GM23338 (cell line): ENCODE data around the gene TIAM1. TPM values are rescaled to one million over a fixed set of nuclear protein-coding genes. Genes with fewer than 3 reads are reported as not detected.

Experiments used
- ATAC-seq: fragments of 200-7000 bp; cut with Tn5 transposase; 3 replicates; pipeline ENCODE4 v1.9.1; 2020
- DNase-seq: peaks from one replicate; pipeline ENCODE4 v3.0.0-alpha.2; 2015; ENCODE audit warnings: low spot score
- H2AFZ ChIP-seq: fragments of 200-600 bp; sonication (generic); 2 replicates; pipeline ENCODE4 v1.8.0; 2016; ENCODE audit warnings: antibody characterized with exemption, mild to moderate bottlenecking, moderate library complexity
- H3F3A ChIP-seq: fragments of 200-600 bp; sonication (generic); replicated peaks from 2 replicates; pipeline ENCODE4 v1.8.0; 2017; ENCODE audit warnings: antibody characterized with exemption, mixed run types, low read depth
- H3K27ac ChIP-seq: fragments of 200-600 bp; sonication (generic); 2 replicates; pipeline ENCODE4 v1.6.1; 2016; ENCODE audit warnings: low read depth
- H3K27me3 ChIP-seq: fragments of 200-600 bp; sonication (generic); 2 replicates; pipeline ENCODE4 v1.8.0; 2016; ENCODE audit warnings: mild to moderate bottlenecking, mixed run types, moderate library complexity; ENCODE audit not compliant: insufficient read depth
- H3K36me3 ChIP-seq: fragments of 200-600 bp; sonication (generic); 2 replicates; pipeline ENCODE4 v1.8.0; 2016; ENCODE audit warnings: mild to moderate bottlenecking; ENCODE audit not compliant: insufficient read depth
- H3K4me1 ChIP-seq: fragments of 200-600 bp; sonication (generic); 2 replicates; pipeline ENCODE4 v1.8.0; 2016; ENCODE audit warnings: mild to moderate bottlenecking, moderate library complexity; ENCODE audit not compliant: insufficient read depth
- H3K4me2 ChIP-seq: fragments of 200-600 bp; sonication (generic); 2 replicates; pipeline ENCODE4 v1.7.1; 2017; ENCODE audit warnings: mixed run types
- H3K4me3 ChIP-seq: fragments of 200-600 bp; sonication (generic); 2 replicates; pipeline ENCODE4 v1.6.1; 2016; ENCODE audit warnings: mixed run types
- H3K79me2 ChIP-seq: fragments of 200-600 bp; sonication (generic); replicated peaks from 2 replicates; pipeline ENCODE4 v1.8.0; 2017; ENCODE audit warnings: mild to moderate bottlenecking; ENCODE audit not compliant: insufficient read depth
- H3K9me2 ChIP-seq: fragments of 200-600 bp; sonication (generic); 2 replicates; pipeline ENCODE4 v1.8.0; 2017; ENCODE audit not compliant: insufficient read depth
- H4K20me1 ChIP-seq: fragments of 200-600 bp; sonication (generic); replicated peaks from 2 replicates; pipeline ENCODE4 v1.8.0; 2017; ENCODE audit warnings: mild to moderate bottlenecking; ENCODE audit not compliant: insufficient read depth
- H3K27ac Mint-ChIP-seq: 2 replicates; pipeline ENCODE4 v1.8.0; 2020; ENCODE audit warnings: inconsistent platforms, mild to moderate bottlenecking, moderate library complexity, mixed read lengths
- H3K27me3 Mint-ChIP-seq: 3 replicates; pipeline ENCODE4 v1.8.0; 2022; ENCODE audit warnings: low read depth, mild to moderate bottlenecking, moderate library complexity, mixed read lengths, inconsistent platforms; ENCODE audit not compliant: insufficient read depth, poor library complexity
- H3K36me3 Mint-ChIP-seq: 3 replicates; pipeline ENCODE4 v1.8.0; 2021; ENCODE audit warnings: low read depth, mild to moderate bottlenecking, inconsistent platforms, moderate library complexity, mixed read lengths
- H3K4me1 Mint-ChIP-seq: 3 replicates; pipeline ENCODE4 v1.8.0; 2020; ENCODE audit warnings: mild to moderate bottlenecking, inconsistent platforms, mixed read lengths
- H3K4me3 Mint-ChIP-seq: 3 replicates; pipeline ENCODE4 v1.8.0; 2021; ENCODE audit warnings: moderate library complexity, mild to moderate bottlenecking, inconsistent platforms, mixed read lengths
- H3K9me3 Mint-ChIP-seq: 3 replicates; pipeline ENCODE4 v1.8.0; 2020; ENCODE audit warnings: moderate library complexity, mild to moderate bottlenecking, inconsistent platforms, mixed read lengths
- CREB1 ChIP-seq: fragments of 250-450 bp; sonication (Bioruptor Pico); IDR thresholded peaks from 2 replicates; pipeline ENCODE4 v1.5.0; 2020; ENCODE audit warnings: low read depth, mild to moderate bottlenecking, moderate library complexity
- EZH2 ChIP-seq: fragments of 200-600 bp; sonication (generic); IDR thresholded peaks from one replicate; pipeline ENCODE4 v1.8.0; 2017; ENCODE audit warnings: antibody characterized with exemption, mild to moderate bottlenecking, low read depth; ENCODE audit not compliant: unreplicated experiment
- EZH2phosphoT487 ChIP-seq: fragments of 200-600 bp; sonication (generic); IDR thresholded peaks from one replicate; pipeline ENCODE4 v1.8.1; 2018; ENCODE audit warnings: antibody characterized with exemption; ENCODE audit not compliant: unreplicated experiment
- NANOG ChIP-seq: IDR thresholded peaks from 2 replicates; pipeline ENCODE4 v1.6.1; 2016; ENCODE audit warnings: antibody characterized with exemption, borderline replicate concordance
- POLR2AphosphoS5 ChIP-seq: IDR thresholded peaks from 2 replicates; pipeline ENCODE4 v1.6.1; 2016; ENCODE audit warnings: antibody characterized with exemption, low read depth
- STAT1 ChIP-seq: IDR thresholded peaks from one replicate; pipeline ENCODE4 v1.6.1; 2016; ENCODE audit warnings: antibody characterized with exemption; ENCODE audit not compliant: unreplicated experiment
- ZNF114 ChIP-seq: fragments of 250-450 bp; sonication (Bioruptor Pico); IDR thresholded peaks from 2 replicates; pipeline ENCODE4 v1.5.0; 2020; ENCODE audit warnings: mild to moderate bottlenecking, moderate library complexity
- ZNF331 ChIP-seq: fragments of 250-450 bp; sonication (Bioruptor Pico); IDR thresholded peaks from 2 replicates; pipeline ENCODE4 v1.5.0; 2020; ENCODE audit warnings: low read depth, mild to moderate bottlenecking, moderate library complexity
- polyA plus RNA-seq: library from polyadenylated mRNA; unstranded; fragments of >200 nt; fragmentation: Nextera tagmentation; extraction: Ambion mirVana; gene quantifications from 2 replicates; pipeline ENCODE4 v1.2.1, GENCODE V29; 2016
- total RNA-seq: library from RNA; depleted of rRNA; stranded (reverse); fragments of >200 nt; shearing (Covaris generic); gene quantifications from 2 replicates; pipeline ENCODE4 v1.2.3, GENCODE V29; 2014
- TF ChIP-seq, protein P1 (sequence below): fragments of 250-450 bp; sonication (Bioruptor Pico); IDR thresholded peaks from 2 replicates; pipeline ENCODE4 v1.5.0; 2020; ENCODE audit warnings: mild to moderate bottlenecking, moderate library complexity
- TF ChIP-seq, protein P2 (sequence below), 2 experiments: fragments of 200-600 bp in 1 of 2; sonication (generic) in 1 of 2; conservative IDR thresholded peaks; 2 replicates each; pipeline versions ENCODE4 v1.5.1 to v1.6.1; 2016 to 2017; ENCODE audit warnings: antibody characterized with exemption in 2 of 2, low read depth in 2 of 2, mild to moderate bottlenecking in 2 of 2, moderate library complexity in 1 of 2

Gene TIAM1
- total and polyA plus RNA-seq, 2 experiments from 2014 or later, result 18.5 to 20.0 TPM

- TF ChIP-seq, protein P1, sequence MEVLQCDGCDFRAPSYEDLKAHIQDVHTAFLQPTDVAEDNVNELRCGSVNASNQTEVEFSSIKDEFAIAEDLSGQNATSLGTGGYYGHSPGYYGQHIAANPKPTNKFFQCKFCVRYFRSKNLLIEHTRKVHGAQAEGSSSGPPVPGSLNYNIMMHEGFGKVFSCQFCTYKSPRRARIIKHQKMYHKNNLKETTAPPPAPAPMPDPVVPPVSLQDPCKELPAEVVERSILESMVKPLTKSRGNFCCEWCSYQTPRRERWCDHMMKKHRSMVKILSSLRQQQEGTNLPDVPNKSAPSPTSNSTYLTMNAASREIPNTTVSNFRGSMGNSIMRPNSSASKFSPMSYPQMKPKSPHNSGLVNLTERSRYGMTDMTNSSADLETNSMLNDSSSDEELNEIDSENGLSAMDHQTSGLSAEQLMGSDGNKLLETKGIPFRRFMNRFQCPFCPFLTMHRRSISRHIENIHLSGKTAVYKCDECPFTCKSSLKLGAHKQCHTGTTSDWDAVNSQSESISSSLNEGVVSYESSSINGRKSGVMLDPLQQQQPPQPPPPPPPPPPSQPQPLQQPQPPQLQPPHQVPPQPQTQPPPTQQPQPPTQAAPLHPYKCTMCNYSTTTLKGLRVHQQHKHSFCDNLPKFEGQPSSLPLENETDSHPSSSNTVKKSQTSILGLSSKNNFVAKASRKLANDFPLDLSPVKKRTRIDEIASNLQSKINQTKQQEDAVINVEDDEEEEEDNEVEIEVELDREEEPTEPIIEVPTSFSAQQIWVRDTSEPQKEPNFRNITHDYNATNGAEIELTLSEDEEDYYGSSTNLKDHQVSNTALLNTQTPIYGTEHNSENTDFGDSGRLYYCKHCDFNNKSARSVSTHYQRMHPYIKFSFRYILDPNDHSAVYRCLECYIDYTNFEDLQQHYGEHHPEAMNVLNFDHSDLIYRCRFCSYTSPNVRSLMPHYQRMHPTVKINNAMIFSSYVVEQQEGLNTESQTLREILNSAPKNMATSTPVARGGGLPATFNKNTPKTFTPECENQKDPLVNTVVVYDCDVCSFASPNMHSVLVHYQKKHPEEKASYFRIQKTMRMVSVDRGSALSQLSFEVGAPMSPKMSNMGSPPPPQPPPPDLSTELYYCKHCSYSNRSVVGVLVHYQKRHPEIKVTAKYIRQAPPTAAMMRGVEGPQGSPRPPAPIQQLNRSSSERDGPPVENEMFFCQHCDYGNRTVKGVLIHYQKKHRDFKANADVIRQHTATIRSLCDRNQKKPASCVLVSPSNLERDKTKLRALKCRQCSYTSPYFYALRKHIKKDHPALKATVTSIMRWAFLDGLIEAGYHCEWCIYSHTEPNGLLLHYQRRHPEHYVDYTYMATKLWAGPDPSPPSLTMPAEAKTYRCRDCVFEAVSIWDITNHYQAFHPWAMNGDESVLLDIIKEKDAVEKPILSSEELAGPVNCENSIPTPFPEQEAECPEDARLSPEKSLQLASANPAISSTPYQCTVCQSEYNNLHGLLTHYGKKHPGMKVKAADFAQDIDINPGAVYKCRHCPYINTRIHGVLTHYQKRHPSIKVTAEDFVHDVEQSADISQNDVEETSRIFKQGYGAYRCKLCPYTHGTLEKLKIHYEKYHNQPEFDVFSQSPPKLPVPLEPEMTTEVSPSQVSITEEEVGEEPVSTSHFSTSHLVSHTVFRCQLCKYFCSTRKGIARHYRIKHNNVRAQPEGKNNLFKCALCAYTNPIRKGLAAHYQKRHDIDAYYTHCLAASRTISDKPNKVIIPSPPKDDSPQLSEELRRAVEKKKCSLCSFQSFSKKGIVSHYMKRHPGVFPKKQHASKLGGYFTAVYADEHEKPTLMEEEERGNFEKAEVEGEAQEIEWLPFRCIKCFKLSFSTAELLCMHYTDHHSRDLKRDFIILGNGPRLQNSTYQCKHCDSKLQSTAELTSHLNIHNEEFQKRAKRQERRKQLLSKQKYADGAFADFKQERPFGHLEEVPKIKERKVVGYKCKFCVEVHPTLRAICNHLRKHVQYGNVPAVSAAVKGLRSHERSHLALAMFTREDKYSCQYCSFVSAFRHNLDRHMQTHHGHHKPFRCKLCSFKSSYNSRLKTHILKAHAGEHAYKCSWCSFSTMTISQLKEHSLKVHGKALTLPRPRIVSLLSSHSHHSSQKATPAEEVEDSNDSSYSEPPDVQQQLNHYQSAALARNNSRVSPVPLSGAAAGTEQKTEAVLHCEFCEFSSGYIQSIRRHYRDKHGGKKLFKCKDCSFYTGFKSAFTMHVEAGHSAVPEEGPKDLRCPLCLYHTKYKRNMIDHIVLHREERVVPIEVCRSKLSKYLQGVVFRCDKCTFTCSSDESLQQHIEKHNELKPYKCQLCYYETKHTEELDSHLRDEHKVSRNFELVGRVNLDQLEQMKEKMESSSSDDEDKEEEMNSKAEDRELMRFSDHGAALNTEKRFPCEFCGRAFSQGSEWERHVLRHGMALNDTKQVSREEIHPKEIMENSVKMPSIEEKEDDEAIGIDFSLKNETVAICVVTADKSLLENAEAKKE (CRISPR knock-in tag), result no peak
- TF ChIP-seq EZH2 (no peak), EZH2phosphoT487 (no peak), STAT1 (no peak), NANOG (no peak), POLR2AphosphoS5 (no peak), CREB1 (CRISPR knock-in tag) (no peak), ZNF114 (CRISPR knock-in tag) (no peak)
- TF ChIP-seq, protein P2, sequence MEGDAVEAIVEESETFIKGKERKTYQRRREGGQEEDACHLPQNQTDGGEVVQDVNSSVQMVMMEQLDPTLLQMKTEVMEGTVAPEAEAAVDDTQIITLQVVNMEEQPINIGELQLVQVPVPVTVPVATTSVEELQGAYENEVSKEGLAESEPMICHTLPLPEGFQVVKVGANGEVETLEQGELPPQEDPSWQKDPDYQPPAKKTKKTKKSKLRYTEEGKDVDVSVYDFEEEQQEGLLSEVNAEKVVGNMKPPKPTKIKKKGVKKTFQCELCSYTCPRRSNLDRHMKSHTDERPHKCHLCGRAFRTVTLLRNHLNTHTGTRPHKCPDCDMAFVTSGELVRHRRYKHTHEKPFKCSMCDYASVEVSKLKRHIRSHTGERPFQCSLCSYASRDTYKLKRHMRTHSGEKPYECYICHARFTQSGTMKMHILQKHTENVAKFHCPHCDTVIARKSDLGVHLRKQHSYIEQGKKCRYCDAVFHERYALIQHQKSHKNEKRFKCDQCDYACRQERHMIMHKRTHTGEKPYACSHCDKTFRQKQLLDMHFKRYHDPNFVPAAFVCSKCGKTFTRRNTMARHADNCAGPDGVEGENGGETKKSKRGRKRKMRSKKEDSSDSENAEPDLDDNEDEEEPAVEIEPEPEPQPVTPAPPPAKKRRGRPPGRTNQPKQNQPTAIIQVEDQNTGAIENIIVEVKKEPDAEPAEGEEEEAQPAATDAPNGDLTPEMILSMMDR (conservative IDR thresholded peaks at IDR 0.05; ENCODE audit: low read depth in 2 of 2), result no peak
Observed at GRCh38 chr21:31201144-31201543, 142.9 kb downstream of the TIAM1 start (continued).

DNA sequence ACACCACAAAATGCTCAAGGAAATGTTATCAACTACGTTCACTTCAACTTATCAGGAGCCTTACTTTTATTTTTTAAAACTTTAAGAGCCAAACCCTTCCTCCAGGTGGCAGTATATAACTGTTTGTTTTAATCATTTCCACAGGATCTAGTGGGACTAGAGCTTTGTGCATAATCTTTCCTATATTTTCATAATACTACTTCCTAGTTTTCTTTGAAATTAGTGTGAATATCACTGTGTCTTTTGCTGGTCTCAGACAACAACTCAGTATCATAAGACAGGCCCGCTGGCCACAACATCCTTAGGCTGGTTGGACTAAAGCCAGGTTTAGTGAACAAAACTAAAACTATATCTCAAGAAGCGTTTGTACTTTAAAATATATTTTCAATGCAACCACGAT is 145.5 kb downstream of the TIAM1 start:
- Histone ChIP-seq H3K9me2 (no peaks in the 10 kb centered on the region), H3K36me3 (no peaks in the 10 kb centered on the region), H3K4me1 (peaks cover 6% of the 10 kb centered on the region; the same call in 1 of the 2 replicates), H3F3A (no peaks in the 10 kb centered on the region), H2AFZ (no peak overlapping the region), H3K4me3 (no peak overlapping the region), H3K27me3 (no peaks in the 10 kb centered on the region), H3K4me2 (no peak overlapping the region), H4K20me1 (no peaks in the 10 kb centered on the region), H3K79me2 (no peaks in the 10 kb centered on the region), H3K27ac (no peak overlapping the region)
- DNase-seq (peak; percentile 71), ATAC-seq (peak; percentile 50; the same call in 2 of the 3 replicates)
- no peaks in the 10 kb centered on the region for H3K9me3 Mint-ChIP-seq
- peaks cover 13% of the 10 kb centered on the region for H3K4me1 Mint-ChIP-seq
- H3K27me3 Mint-ChIP-seq, result peaks cover 2% of the 10 kb centered on the region
- peaks cover 3% of the 10 kb centered on the region; the same call in 1 of the 3 replicates for H3K36me3 Mint-ChIP-seq
- TF ChIP-seq, protein P2 (conservative IDR thresholded peaks at IDR 0.05; ENCODE audit: low read depth in 2 of 2), result peak; percentile 54 to 84
- TF ChIP-seq ZNF331 (CRISPR knock-in tag), result no peak
- no peak overlapping the region for H3K27ac Mint-ChIP-seq
- H3K4me3 Mint-ChIP-seq, result no peak overlapping the region
